ENCODE results near the gene AFDN.

DNA sequence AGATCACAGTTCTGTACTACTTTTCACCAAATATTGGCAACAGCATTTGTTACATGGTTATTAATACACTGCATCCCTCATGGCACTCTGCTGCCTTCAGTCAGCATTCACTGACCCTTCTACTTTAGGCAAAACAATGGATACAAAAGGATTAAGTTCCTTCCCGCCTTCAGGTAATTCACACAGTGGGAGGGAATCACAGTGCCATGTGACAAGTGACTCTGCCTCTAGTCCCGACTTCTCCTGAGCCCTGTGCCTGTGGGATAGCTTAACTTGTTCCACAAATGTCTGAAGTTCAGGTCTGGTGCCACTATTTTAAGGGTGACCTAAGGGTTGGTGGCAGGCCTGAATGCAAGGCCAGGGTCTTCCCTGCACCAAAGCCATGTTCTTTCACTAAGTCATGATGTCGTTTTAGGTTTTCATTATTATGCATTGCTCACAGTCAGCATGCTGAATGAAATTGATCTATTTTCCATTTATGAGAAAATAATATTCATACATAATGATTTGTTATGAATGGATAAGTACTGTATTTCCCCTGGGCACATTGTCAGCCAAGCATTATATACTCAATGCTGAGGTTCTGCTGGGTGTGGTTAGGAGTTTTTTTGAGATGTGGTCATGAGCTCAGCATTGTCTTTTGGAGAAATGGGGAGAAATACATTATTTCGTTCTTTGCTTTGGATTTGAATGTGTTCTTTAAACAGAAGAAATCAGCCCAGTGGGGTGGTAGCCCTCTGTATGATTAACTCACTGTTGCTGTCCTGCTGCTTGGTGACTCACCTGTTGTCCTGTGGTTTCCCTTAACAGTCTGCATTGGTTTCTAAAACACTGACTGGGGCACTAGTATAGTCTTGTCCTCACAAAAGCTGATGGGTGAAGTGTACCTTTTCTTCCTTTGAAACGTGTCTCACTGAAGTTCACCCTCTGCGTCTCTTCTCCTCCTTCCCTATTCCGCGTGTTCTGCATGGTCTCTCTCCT, 66.4 kb downstream of the AFDN start:
- TF ChIP-seq, protein P1, sequence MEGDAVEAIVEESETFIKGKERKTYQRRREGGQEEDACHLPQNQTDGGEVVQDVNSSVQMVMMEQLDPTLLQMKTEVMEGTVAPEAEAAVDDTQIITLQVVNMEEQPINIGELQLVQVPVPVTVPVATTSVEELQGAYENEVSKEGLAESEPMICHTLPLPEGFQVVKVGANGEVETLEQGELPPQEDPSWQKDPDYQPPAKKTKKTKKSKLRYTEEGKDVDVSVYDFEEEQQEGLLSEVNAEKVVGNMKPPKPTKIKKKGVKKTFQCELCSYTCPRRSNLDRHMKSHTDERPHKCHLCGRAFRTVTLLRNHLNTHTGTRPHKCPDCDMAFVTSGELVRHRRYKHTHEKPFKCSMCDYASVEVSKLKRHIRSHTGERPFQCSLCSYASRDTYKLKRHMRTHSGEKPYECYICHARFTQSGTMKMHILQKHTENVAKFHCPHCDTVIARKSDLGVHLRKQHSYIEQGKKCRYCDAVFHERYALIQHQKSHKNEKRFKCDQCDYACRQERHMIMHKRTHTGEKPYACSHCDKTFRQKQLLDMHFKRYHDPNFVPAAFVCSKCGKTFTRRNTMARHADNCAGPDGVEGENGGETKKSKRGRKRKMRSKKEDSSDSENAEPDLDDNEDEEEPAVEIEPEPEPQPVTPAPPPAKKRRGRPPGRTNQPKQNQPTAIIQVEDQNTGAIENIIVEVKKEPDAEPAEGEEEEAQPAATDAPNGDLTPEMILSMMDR (conservative IDR thresholded peaks at IDR 0.05; ENCODE audit: low read depth in 2 of 2), result no peak
- no peak for TF ChIP-seq POLR2AphosphoS5 (IDR thresholded peaks at IDR 0.05; ENCODE audit: low read depth)
- TF ChIP-seq ZNF114 (CRISPR knock-in tag; IDR thresholded peaks at IDR 0.05), result no peak
- no peak for TF ChIP-seq EZH2phosphoT487 (IDR thresholded peaks at IDR 0.05; ENCODE audit: unreplicated experiment)
- TF ChIP-seq, protein P2, sequence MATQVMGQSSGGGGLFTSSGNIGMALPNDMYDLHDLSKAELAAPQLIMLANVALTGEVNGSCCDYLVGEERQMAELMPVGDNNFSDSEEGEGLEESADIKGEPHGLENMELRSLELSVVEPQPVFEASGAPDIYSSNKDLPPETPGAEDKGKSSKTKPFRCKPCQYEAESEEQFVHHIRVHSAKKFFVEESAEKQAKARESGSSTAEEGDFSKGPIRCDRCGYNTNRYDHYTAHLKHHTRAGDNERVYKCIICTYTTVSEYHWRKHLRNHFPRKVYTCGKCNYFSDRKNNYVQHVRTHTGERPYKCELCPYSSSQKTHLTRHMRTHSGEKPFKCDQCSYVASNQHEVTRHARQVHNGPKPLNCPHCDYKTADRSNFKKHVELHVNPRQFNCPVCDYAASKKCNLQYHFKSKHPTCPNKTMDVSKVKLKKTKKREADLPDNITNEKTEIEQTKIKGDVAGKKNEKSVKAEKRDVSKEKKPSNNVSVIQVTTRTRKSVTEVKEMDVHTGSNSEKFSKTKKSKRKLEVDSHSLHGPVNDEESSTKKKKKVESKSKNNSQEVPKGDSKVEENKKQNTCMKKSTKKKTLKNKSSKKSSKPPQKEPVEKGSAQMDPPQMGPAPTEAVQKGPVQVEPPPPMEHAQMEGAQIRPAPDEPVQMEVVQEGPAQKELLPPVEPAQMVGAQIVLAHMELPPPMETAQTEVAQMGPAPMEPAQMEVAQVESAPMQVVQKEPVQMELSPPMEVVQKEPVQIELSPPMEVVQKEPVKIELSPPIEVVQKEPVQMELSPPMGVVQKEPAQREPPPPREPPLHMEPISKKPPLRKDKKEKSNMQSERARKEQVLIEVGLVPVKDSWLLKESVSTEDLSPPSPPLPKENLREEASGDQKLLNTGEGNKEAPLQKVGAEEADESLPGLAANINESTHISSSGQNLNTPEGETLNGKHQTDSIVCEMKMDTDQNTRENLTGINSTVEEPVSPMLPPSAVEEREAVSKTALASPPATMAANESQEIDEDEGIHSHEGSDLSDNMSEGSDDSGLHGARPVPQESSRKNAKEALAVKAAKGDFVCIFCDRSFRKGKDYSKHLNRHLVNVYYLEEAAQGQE (IDR thresholded peaks at IDR 0.05; ENCODE audit: unreplicated experiment), result no peak
- TF ChIP-seq JUNB (IDR thresholded peaks at IDR 0.05; ENCODE audit: unreplicated experiment), result no peak
- no peak for TF ChIP-seq STAT1 (IDR thresholded peaks at IDR 0.05; ENCODE audit: unreplicated experiment)
- no peak for TF ChIP-seq EZH2 (IDR thresholded peaks at IDR 0.05; ENCODE audit: low read depth, unreplicated experiment)
